WTC11 (cell line): ENCODE measurements around the gene ZSWIM9. TPM values are rescaled to one million over a fixed set of nuclear protein-coding genes. Genes with fewer than 3 reads are reported as not detected.
A peak's percentile ranks its signal among the peaks of the same experiment; 100 is the strongest.

Experiments used
- ATAC-seq: fragments of 200-7000 bp; cut with Tn5 transposase; 2 replicates; pipeline ENCODE4 v1.10.0; 2021; ENCODE audit warnings: mild to moderate bottlenecking, moderate library complexity
- CTCF ChIA-PET: fragments of 300-600 bp; sonication (Branson Sonifier 250); formaldehyde crosslinking; loops from one replicate; lab custom pipeline; 2021; ENCODE audit warnings: antibody characterized with exemption; lab: Charles Lee
- POLR2A ChIA-PET: fragments of 350-600 bp; sonication (Branson Sonifier 250); formaldehyde crosslinking; loops from one replicate; lab custom pipeline; 2021; ENCODE audit warnings: antibody characterized with exemption; lab: Charles Lee
- DNase-seq: peaks from one replicate; pipeline ENCODE4 v3.0.0; 2021; ENCODE audit warnings: low spot score
- H3K27ac Mint-ChIP-seq: 2 replicates; pipeline ENCODE4 v1.8.0; 2021; ENCODE audit warnings: mixed read lengths
- H3K27me3 Mint-ChIP-seq: 2 replicates; pipeline ENCODE4 v1.8.0; 2021; ENCODE audit warnings: low read depth, mild to moderate bottlenecking, moderate library complexity, mixed read lengths
- H3K36me3 Mint-ChIP-seq: 2 replicates; pipeline ENCODE4 v1.8.0; 2021; ENCODE audit warnings: mixed read lengths
- H3K4me1 Mint-ChIP-seq: 2 replicates; pipeline ENCODE4 v1.8.0; 2022; ENCODE audit warnings: mixed read lengths
- H3K4me3 Mint-ChIP-seq: 2 replicates; pipeline ENCODE4 v1.8.0; 2021; ENCODE audit warnings: mild to moderate bottlenecking, moderate library complexity, mixed read lengths
- H3K9me3 Mint-ChIP-seq: 2 replicates; pipeline ENCODE4 v1.8.0; 2021; ENCODE audit warnings: mixed read lengths
- FOXK1 ChIP-seq: sonication (generic); formaldehyde crosslinking; IDR thresholded peaks from 2 replicates; pipeline ENCODE4 v1.8.0; 2022; ENCODE audit warnings: mild to moderate bottlenecking, moderate library complexity, missing genetic modification reagents
- NFE2L1 ChIP-seq: sonication (generic); formaldehyde crosslinking; IDR thresholded peaks from 2 replicates; pipeline ENCODE4 v1.8.1; 2023; ENCODE audit warnings: missing genetic modification reagents
- NR1H2 ChIP-seq: sonication (generic); formaldehyde crosslinking; IDR thresholded peaks from 2 replicates; pipeline ENCODE4 v1.9.0; 2021; ENCODE audit warnings: mild to moderate bottlenecking, moderate library complexity, missing genetic modification reagents
- RELA ChIP-seq: sonication (generic); formaldehyde crosslinking; IDR thresholded peaks from 2 replicates; pipeline ENCODE4 v1.8.1; 2022; ENCODE audit warnings: missing genetic modification reagents, mild to moderate bottlenecking, borderline replicate concordance
- TEAD4 ChIP-seq: sonication (generic); formaldehyde crosslinking; IDR thresholded peaks from 2 replicates; pipeline ENCODE4 v1.8.0; 2022; ENCODE audit warnings: mild to moderate bottlenecking, missing genetic modification reagents
- ZBTB21 ChIP-seq: sonication (generic); formaldehyde crosslinking; IDR thresholded peaks from 2 replicates; pipeline ENCODE4 v1.8.1; 2023; ENCODE audit warnings: mild to moderate bottlenecking, missing genetic modification reagents, borderline replicate concordance
- ZNF317 ChIP-seq: sonication (generic); formaldehyde crosslinking; IDR thresholded peaks from 2 replicates; pipeline ENCODE4 v1.8.1; 2023; ENCODE audit warnings: low read depth, mild to moderate bottlenecking, moderate library complexity, missing genetic modification reagents, borderline replicate concordance
- total RNA-seq: library from RNA; stranded (reverse); gene quantifications from 3 replicates; pipeline ENCODE4 v1.2.3, GENCODE V29; 2021
- TF ChIP-seq, protein P1 (sequence below): sonication (generic); formaldehyde crosslinking; IDR thresholded peaks from 2 replicates; pipeline ENCODE4 v1.8.1; 2022; ENCODE audit warnings: low read depth, missing genetic modification reagents, borderline replicate concordance
- TF ChIP-seq, protein P2 (sequence below): sonication (generic); formaldehyde crosslinking; IDR thresholded peaks from 2 replicates; pipeline ENCODE4 v1.8.1; 2023; ENCODE audit warnings: mild to moderate bottlenecking, missing genetic modification reagents
- TF ChIP-seq, protein P3 (sequence below): sonication (generic); formaldehyde crosslinking; IDR thresholded peaks from 2 replicates; pipeline ENCODE4 v1.8.0; 2022; ENCODE audit warnings: mild to moderate bottlenecking, missing genetic modification reagents
- TF ChIP-seq, protein P4 (sequence below): fragments of 250-450 bp; sonication (Bioruptor Pico); IDR thresholded peaks from 2 replicates; pipeline ENCODE4 v1.8.0; 2021; ENCODE audit warnings: mild to moderate bottlenecking
- TF ChIP-seq, protein P5 (sequence below): sonication (generic); formaldehyde crosslinking; IDR thresholded peaks from 2 replicates; pipeline ENCODE4 v1.8.1; 2023; ENCODE audit warnings: mild to moderate bottlenecking, moderate library complexity, missing genetic modification reagents
- TF ChIP-seq, protein P6 (sequence below): sonication (generic); formaldehyde crosslinking; IDR thresholded peaks from 2 replicates; pipeline ENCODE4 v1.8.0; 2022; ENCODE audit warnings: mild to moderate bottlenecking, missing genetic modification reagents

The ZSWIM9 gene
- total RNA-seq, 1 experiment from 2014 or later, result 12.8 TPM

DNA sequence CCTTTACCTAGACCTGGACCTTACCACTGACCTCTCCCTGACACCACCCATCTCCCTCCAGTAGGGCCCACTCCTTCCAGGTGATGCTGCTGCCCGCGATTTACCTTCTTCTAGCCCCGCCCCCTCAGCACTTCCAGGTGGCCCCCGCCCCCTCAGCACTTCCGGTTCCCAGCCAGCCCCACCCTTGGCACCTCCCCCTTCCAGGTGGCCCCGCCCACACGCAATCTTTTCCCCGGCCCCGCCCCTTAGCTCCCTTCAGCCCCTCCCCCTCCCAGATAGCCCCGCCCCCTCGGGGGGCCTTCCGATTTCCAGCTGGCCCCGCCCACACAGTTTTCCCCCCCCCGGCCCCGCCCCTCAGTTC, 922 bp upstream of the ZSWIM9 start:
- H3K27me3 Mint-ChIP-seq, result no peaks in the 10 kb centered on the region
- peak overlapping the region; percentile 91 for H3K4me3 Mint-ChIP-seq
- DNase-seq, result peak; percentile 93
- peak overlapping the region; percentile 99; the same call in 1 of the 2 replicates for H3K27ac Mint-ChIP-seq
- TF ChIP-seq ZBTB21 (no peak), RELA (CRISPR knock-in tag) (no peak), TEAD4 (CRISPR knock-in tag) (no peak), ZNF317 (CRISPR knock-in tag) (no peak), NR1H2 (CRISPR knock-in tag) (no peak), FOXK1 (CRISPR knock-in tag) (no peak)
- TF ChIP-seq, protein P1, sequence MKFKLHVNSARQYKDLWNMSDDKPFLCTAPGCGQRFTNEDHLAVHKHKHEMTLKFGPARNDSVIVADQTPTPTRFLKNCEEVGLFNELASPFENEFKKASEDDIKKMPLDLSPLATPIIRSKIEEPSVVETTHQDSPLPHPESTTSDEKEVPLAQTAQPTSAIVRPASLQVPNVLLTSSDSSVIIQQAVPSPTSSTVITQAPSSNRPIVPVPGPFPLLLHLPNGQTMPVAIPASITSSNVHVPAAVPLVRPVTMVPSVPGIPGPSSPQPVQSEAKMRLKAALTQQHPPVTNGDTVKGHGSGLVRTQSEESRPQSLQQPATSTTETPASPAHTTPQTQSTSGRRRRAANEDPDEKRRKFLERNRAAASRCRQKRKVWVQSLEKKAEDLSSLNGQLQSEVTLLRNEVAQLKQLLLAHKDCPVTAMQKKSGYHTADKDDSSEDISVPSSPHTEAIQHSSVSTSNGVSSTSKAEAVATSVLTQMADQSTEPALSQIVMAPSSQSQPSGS (CRISPR knock-in tag), result no peak
- TF ChIP-seq, protein P2, sequence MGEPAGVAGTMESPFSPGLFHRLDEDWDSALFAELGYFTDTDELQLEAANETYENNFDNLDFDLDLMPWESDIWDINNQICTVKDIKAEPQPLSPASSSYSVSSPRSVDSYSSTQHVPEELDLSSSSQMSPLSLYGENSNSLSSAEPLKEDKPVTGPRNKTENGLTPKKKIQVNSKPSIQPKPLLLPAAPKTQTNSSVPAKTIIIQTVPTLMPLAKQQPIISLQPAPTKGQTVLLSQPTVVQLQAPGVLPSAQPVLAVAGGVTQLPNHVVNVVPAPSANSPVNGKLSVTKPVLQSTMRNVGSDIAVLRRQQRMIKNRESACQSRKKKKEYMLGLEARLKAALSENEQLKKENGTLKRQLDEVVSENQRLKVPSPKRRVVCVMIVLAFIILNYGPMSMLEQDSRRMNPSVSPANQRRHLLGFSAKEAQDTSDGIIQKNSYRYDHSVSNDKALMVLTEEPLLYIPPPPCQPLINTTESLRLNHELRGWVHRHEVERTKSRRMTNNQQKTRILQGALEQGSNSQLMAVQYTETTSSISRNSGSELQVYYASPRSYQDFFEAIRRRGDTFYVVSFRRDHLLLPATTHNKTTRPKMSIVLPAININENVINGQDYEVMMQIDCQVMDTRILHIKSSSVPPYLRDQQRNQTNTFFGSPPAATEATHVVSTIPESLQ (CRISPR knock-in tag), result no peak
- TF ChIP-seq, protein P3, sequence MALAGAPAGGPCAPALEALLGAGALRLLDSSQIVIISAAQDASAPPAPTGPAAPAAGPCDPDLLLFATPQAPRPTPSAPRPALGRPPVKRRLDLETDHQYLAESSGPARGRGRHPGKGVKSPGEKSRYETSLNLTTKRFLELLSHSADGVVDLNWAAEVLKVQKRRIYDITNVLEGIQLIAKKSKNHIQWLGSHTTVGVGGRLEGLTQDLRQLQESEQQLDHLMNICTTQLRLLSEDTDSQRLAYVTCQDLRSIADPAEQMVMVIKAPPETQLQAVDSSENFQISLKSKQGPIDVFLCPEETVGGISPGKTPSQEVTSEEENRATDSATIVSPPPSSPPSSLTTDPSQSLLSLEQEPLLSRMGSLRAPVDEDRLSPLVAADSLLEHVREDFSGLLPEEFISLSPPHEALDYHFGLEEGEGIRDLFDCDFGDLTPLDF, result no peak
- TF ChIP-seq, protein P4, sequence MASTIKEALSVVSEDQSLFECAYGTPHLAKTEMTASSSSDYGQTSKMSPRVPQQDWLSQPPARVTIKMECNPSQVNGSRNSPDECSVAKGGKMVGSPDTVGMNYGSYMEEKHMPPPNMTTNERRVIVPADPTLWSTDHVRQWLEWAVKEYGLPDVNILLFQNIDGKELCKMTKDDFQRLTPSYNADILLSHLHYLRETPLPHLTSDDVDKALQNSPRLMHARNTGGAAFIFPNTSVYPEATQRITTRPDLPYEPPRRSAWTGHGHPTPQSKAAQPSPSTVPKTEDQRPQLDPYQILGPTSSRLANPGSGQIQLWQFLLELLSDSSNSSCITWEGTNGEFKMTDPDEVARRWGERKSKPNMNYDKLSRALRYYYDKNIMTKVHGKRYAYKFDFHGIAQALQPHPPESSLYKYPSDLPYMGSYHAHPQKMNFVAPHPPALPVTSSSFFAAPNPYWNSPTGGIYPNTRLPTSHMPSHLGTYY, result no peak
- TF ChIP-seq, protein P5, sequence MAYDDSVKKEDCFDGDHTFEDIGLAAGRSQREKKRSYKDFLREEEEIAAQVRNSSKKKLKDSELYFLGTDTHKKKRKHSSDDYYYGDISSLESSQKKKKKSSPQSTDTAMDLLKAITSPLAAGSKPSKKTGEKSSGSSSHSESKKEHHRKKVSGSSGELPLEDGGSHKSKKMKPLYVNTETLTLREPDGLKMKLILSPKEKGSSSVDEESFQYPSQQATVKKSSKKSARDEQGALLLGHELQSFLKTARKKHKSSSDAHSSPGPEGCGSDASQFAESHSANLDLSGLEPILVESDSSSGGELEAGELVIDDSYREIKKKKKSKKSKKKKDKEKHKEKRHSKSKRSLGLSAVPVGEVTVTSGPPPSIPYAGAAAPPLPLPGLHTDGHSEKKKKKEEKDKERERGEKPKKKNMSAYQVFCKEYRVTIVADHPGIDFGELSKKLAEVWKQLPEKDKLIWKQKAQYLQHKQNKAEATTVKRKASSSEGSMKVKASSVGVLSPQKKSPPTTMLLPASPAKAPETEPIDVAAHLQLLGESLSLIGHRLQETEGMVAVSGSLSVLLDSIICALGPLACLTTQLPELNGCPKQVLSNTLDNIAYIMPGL (CRISPR knock-in tag), result no peak
- TF ChIP-seq, protein P6, sequence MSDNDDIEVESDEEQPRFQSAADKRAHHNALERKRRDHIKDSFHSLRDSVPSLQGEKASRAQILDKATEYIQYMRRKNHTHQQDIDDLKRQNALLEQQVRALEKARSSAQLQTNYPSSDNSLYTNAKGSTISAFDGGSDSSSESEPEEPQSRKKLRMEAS, result no peak
- peak; percentile 67 for ATAC-seq
- H3K36me3 Mint-ChIP-seq, result peaks cover 24% of the 10 kb centered on the region
- peaks cover 16% of the 10 kb centered on the region for H3K4me1 Mint-ChIP-seq
- POLR2A ChIA-PET, result interaction anchor here (1.0 to 3.2 kb wide), 2 partner anchors 21 to 34 kb away, joined by 6 to 13 read pairs; no protein-coding TSS in a partner anchor
- CTCF ChIA-PET, result interaction anchor here (0.6 to 3.4 kb wide), 19 partner anchors 12 to 1173 kb away, joined by 3 to 29 read pairs (median 4); no protein-coding TSS in a partner anchor
- no peaks in the 10 kb centered on the region for H3K9me3 Mint-ChIP-seq

DNA sequence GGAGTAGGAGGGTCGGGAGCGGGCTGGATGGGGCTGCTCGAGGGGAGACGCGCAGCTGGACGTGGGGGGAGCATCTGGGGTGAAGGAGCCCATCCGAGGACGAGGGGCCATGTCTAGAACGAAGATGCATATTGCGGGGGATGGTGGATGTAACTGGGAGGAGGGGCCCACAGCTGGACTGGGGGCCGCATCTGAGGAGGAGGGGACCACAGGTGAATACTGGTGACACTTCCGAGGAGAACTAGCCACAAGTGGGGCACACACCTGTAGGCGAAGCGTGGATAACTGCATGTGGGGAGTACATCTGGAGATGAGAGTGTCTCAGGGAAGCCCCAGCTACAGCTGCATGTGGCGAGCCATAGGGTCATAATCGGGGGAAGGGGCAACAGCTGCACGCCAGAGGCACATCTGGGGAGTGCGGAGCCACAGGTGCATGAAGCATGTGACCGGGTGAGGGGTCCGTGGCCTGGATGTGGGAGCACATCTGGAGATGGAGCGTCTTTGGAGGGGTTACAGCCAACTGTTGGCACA, 402 bp downstream of the ZSWIM9 start:
- TF ChIP-seq, protein P6, result peak; percentile 51
- no peak for TF ChIP-seq NFE2L1 (CRISPR knock-in tag)
- CTCF ChIA-PET, result interaction anchor here (0.5 to 3.4 kb wide), 8 partner anchors 11 to 321 kb away, joined by 3 to 29 read pairs (median 6); partner anchors contain the start of gene KDELR1
- peak overlapping the region; percentile 58 for H3K27ac Mint-ChIP-seq
- peak overlapping the region; percentile 91 for H3K4me3 Mint-ChIP-seq
- H3K36me3 Mint-ChIP-seq, result peaks cover 27% of the 10 kb centered on the region
- H3K4me1 Mint-ChIP-seq, result peaks cover 16% of the 10 kb centered on the region
- POLR2A ChIA-PET, result interaction anchor here (0.6 to 3.2 kb wide), 2 partner anchors 33 to 101 kb away, joined by 3 to 13 read pairs; no protein-coding TSS in a partner anchor
- no peaks in the 10 kb centered on the region for H3K27me3 Mint-ChIP-seq
- no peak; the same call in 1 of the 2 replicates for ATAC-seq
- no peaks in the 10 kb centered on the region for H3K9me3 Mint-ChIP-seq
- peak; percentile 20 for DNase-seq
